MCF 10A (cell line): ENCODE results near the gene COX7B2. TPM values are rescaled to one million over a fixed set of nuclear protein-coding genes. Genes with fewer than 3 reads are reported as not detected.

Experiments used
- BruUV-seq: library from RNA; stranded (reverse); fragments of 400-500 nt; replicated peaks from 2 replicates; lab custom pipeline; 2021; lab: Mats Ljungman, UMichigan
- CTCF ChIA-PET: fragments of 300-600 bp; sonication (Branson Sonifier 250); formaldehyde crosslinking; extraction: SDS; loops from one replicate; lab custom pipeline; 2021; ENCODE audit warnings: antibody characterized with exemption, inconsistent platforms; lab: Yijun Ruan, JAX
- POLR2A ChIA-PET: fragments of 300-600, 350-650 bp; sonication (Branson Sonifier 250); formaldehyde crosslinking; extraction: SDS; loops from one replicate; lab custom pipeline; 2020; ENCODE audit warnings: antibody characterized with exemption, inconsistent platforms; lab: Yijun Ruan, JAX
- DNase-seq: peaks from one replicate; pipeline ENCODE4 v3.0.0-alpha.2; 2018; ENCODE audit not compliant: unreplicated experiment
- H3K27ac Mint-ChIP-seq: one replicate; pipeline ENCODE4 v1.8.0; 2022; ENCODE audit warnings: mild to moderate bottlenecking, low read depth, mixed read lengths; ENCODE audit not compliant: unreplicated experiment
- H3K27me3 Mint-ChIP-seq: one replicate; pipeline ENCODE4 v1.8.0; 2022; ENCODE audit warnings: mixed read lengths; ENCODE audit not compliant: insufficient read depth, unreplicated experiment
- H3K36me3 Mint-ChIP-seq: one replicate; pipeline ENCODE4 v1.8.0; 2022; ENCODE audit warnings: mild to moderate bottlenecking, moderate library complexity, mixed read lengths; ENCODE audit not compliant: insufficient read depth, unreplicated experiment
- H3K4me1 Mint-ChIP-seq: one replicate; pipeline ENCODE4 v1.8.0; 2022; ENCODE audit warnings: mixed read lengths; ENCODE audit not compliant: insufficient read depth, unreplicated experiment
- H3K4me3 Mint-ChIP-seq: one replicate; pipeline ENCODE4 v1.8.0; 2022; ENCODE audit warnings: mild to moderate bottlenecking, moderate library complexity, mixed read lengths; ENCODE audit not compliant: unreplicated experiment
- H3K9me3 Mint-ChIP-seq: one replicate; pipeline ENCODE4 v1.8.0; 2022; ENCODE audit warnings: mixed read lengths; ENCODE audit not compliant: unreplicated experiment
- intact Hi-C: fragments of 100-400 bp; cut with micrococcal nuclease; formaldehyde crosslinking; loops from 2 replicates; pipeline ENCODE4 v1.14.1; 2022
- total RNA-seq: library from RNA; stranded (reverse); gene quantifications from 2 replicates; pipeline ENCODE4 v1.2.3, GENCODE V29; 2022
- TF ChIP-seq, protein P1 (sequence below): fragments of 200-600 bp; IDR thresholded peaks from one replicate; pipeline ENCODE4 v1.8.0; 2022; ENCODE audit warnings: antibody characterized with exemption, mild to moderate bottlenecking; ENCODE audit not compliant: unreplicated experiment

The COX7B2 gene
- total RNA-seq, 1 experiment from 2014 or later, result not detected

DNA sequence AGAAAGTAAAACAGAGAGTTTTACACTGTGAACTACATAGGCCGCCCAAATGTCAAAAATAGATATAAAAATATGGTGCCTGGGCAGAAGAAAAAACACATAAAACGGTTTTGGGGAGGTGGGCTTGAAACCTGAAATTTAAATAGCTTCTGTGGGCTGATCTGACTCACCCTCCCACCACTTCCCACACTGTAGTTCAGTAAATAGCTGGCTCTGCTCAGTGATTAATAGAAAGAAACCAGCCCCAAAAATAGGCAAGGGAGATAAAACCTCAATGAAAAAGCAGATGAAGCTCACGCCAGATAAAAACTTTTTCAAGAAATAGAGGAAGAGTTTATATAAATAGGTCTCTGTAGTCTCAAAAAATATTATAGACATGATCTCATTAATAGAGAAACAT, 13.2 kb upstream of the COX7B2 start:
- BruUV-seq, result no TSS peak
- no peak for DNase-seq
- peaks cover 89% of the 10 kb centered on the region for H3K27me3 Mint-ChIP-seq
- no peaks in the 10 kb centered on the region for H3K4me1 Mint-ChIP-seq
- no peak overlapping the region for H3K4me3 Mint-ChIP-seq
- ChIA-PET CTCF (interaction anchor here (1.4 kb wide), 1 partner anchor 9 kb away, joined by 4 read pairs; no protein-coding TSS in a partner anchor), POLR2A (no interaction called here)
- no peak overlapping the region for H3K27ac Mint-ChIP-seq
- H3K9me3 Mint-ChIP-seq, result no peaks in the 10 kb centered on the region
- H3K36me3 Mint-ChIP-seq, result no peaks in the 10 kb centered on the region
- intact Hi-C loops, result no loop called here
- TF ChIP-seq, protein P1, sequence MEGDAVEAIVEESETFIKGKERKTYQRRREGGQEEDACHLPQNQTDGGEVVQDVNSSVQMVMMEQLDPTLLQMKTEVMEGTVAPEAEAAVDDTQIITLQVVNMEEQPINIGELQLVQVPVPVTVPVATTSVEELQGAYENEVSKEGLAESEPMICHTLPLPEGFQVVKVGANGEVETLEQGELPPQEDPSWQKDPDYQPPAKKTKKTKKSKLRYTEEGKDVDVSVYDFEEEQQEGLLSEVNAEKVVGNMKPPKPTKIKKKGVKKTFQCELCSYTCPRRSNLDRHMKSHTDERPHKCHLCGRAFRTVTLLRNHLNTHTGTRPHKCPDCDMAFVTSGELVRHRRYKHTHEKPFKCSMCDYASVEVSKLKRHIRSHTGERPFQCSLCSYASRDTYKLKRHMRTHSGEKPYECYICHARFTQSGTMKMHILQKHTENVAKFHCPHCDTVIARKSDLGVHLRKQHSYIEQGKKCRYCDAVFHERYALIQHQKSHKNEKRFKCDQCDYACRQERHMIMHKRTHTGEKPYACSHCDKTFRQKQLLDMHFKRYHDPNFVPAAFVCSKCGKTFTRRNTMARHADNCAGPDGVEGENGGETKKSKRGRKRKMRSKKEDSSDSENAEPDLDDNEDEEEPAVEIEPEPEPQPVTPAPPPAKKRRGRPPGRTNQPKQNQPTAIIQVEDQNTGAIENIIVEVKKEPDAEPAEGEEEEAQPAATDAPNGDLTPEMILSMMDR, result no peak

DNA sequence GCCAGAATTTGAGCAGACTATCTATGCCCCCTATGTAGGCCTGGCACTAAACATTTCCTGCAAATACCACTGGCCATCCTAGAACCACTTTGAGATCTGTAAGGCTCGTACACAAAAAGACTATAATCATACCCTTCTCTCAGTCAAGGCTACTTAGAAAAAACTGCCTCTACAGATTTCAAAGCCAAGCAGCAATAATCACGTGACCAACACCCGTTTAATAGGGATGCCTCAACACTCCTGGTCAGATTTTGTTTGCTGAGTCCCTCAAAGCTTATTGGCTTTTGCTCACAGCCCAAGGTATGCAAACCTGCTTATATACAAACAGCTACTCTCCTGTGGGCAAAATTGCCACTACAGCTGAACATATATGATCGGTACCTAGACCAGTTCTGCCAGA, 897 bp downstream of the COX7B2 start:
- Mint-ChIP-seq H3K4me1 (no peaks in the 10 kb centered on the region), H3K27ac (no peak overlapping the region), H3K36me3 (no peaks in the 10 kb centered on the region), H3K4me3 (no peak overlapping the region), H3K9me3 (no peaks in the 10 kb centered on the region), H3K27me3 (no peaks in the 10 kb centered on the region)
- BruUV-seq, result no TSS peak
- TF ChIP-seq, protein P1, result no peak
- ChIA-PET CTCF (interaction anchor here (0.6 kb wide), 1 partner anchor 801 kb away, joined by 3 read pairs; no protein-coding TSS in a partner anchor), POLR2A (interaction anchor here (0.7 kb wide), 1 partner anchor 1986 kb away, joined by 3 read pairs; no protein-coding TSS in a partner anchor)
- intact Hi-C loops, result no loop called here
- DNase-seq, result no peak

DNA sequence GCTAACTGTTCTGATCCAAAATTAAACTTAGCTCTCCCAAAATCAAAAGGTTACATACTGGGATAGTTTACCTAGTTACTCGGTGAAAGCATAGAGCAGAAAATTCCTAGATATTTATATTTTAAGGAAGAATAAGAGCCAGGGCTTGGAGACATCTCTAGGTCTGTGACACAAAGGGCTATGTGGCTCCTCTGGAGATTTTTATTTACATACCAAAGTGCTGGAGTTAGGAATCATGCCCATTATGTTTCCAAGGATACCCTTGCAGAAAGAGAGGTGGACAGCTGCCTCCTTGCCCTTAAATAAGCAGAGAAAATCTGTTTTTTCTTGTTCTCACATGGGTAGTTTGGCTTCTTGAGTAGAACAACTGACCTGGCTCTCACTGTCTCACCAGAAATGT, 9.0 kb downstream of the COX7B2 start:
- intact Hi-C loops, result no loop called here
- Mint-ChIP-seq H3K36me3 (no peaks in the 10 kb centered on the region), H3K27me3 (peaks cover 20% of the 10 kb centered on the region), H3K4me3 (no peak overlapping the region), H3K9me3 (no peaks in the 10 kb centered on the region), H3K27ac (no peak overlapping the region), H3K4me1 (no peaks in the 10 kb centered on the region)
- TF ChIP-seq, protein P1, result no peak
- no TSS peak for BruUV-seq
- ChIA-PET CTCF (interaction anchor here (1.7 kb wide), 1 partner anchor 12 kb away, joined by 6 read pairs; no protein-coding TSS in a partner anchor), POLR2A (no interaction called here)
- DNase-seq, result no peak

DNA sequence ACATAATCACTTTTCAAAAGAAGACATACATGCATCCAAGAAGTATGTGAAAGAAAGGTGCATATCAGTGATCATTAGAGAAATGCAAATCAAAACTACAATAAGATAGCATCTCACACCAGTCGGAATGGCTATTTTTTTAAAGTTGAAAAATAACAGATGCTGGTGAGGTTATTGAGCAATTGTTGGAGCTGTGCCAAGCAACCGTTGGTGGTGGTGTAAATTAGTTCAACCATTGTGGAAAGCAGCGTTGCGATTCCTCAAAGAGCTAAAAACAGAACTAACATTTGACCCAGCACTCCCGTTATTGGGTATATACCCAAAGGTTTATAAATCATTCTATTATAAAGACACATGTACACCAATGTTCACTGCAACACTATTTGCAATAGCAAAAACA, 14.2 kb downstream of the COX7B2 start:
- TF ChIP-seq, protein P1, result no peak
- no TSS peak for BruUV-seq
- peaks cover 37% of the 10 kb centered on the region for H3K27me3 Mint-ChIP-seq
- H3K4me3 Mint-ChIP-seq, result no peak overlapping the region
- no peaks in the 10 kb centered on the region for H3K36me3 Mint-ChIP-seq
- ChIA-PET CTCF (interaction anchor here (0.8 kb wide), 2 partner anchors 228 to 669 kb away, joined by 4 to 5 read pairs; no protein-coding TSS in a partner anchor), POLR2A (no interaction called here)
- H3K9me3 Mint-ChIP-seq, result no peaks in the 10 kb centered on the region
- intact Hi-C loops, result no loop called here
- no peaks in the 10 kb centered on the region for H3K4me1 Mint-ChIP-seq
- H3K27ac Mint-ChIP-seq, result no peak overlapping the region
- DNase-seq, result peak; percentile 14
